ENCODE results near the gene SYT13. TPM values are rescaled to one million over a fixed set of nuclear protein-coding genes. Genes with fewer than 3 reads are reported as not detected.

The SYT13 gene
- total and polyA plus RNA-seq, 9 donors: 0.13 to 1.0 (median 0.43) TPM; not detected in 4

- no peaks in the 10 kb centered on the region for H3K4me1 ChIP-seq (ENCODE audit: insufficient read depth)
- no peaks in the 10 kb centered on the region for H3K36me3 ChIP-seq
- H3K27ac ChIP-seq: no peak overlapping the region
- H3K9me3 ChIP-seq: no peaks in the 10 kb centered on the region
- WGBS, 3 donors: 55 to 77% (median 77%) methylated on average over 3 of the region's 3 CpGs
- DNase-seq: no peak
- H3K27me3 ChIP-seq: no peaks in the 10 kb centered on the region
- intact Hi-C loops (cut with DNase I): loop anchor here in 1 of 4 donors (10.0 kb wide), 1 partner anchor 94 kb away; the partner anchor contains the start of gene PRDM11
- TF ChIP-seq EP300 (IDR thresholded peaks at IDR 0.05): no peak
- no peak for TF ChIP-seq POLR2A (IDR thresholded peaks at IDR 0.05)
- no peak for TF ChIP-seq CTCF (IDR thresholded peaks at IDR 0.05)
- no peak overlapping the region for H3K4me3 ChIP-seq
Observed at GRCh38 chr11:45238724-45239123, 47.4 kb downstream of the SYT13 start.

- Histone ChIP-seq H3K36me3 (no peaks in the 10 kb centered on the region), H3K4me3 (no peak overlapping the region), H3K27me3 (no peaks in the 10 kb centered on the region), H3K9me3 (no peaks in the 10 kb centered on the region), H3K27ac (no peak overlapping the region), H3K4me1 (ENCODE audit: insufficient read depth) (no peaks in the 10 kb centered on the region)
- intact Hi-C loops (cut with DNase I): loop anchor here in 1 of 4 donors (10.0 kb wide), 1 partner anchor 93 kb away; the partner anchor contains the start of gene PRDM11
- no peak for DNase-seq
- TF ChIP-seq CTCF (IDR thresholded peaks at IDR 0.05) (no peak), POLR2A (IDR thresholded peaks at IDR 0.05) (no peak), EP300 (IDR thresholded peaks at IDR 0.05) (no peak)
- 12 to 16% (median 16%) methylated on average over 4 of the region's 4 CpGs for WGBS, 3 donors
Observed at GRCh38 chr11:45237711-45238315, 48.3 kb downstream of the SYT13 start.

GRCh38 chr11:45234306-45235006 lies 51.7 kb downstream of the SYT13 start:
- no peak overlapping the region for H3K4me3 ChIP-seq
- H3K9me3 ChIP-seq: no peaks in the 10 kb centered on the region
- intact Hi-C loops (cut with DNase I): loop anchor here in 2 of 4 donors (5.0 to 10.0 kb wide), 2 partner anchors 90 to 92 kb away; partner anchors contain the start of gene PRDM11 (in 1 of the 2)
- no peak overlapping the region for H3K27ac ChIP-seq
- H3K27me3 ChIP-seq: no peaks in the 10 kb centered on the region
- WGBS, 3 donors: 92 to 94% (median 93%) methylated on average over 15 of the region's 15 CpGs
- H3K4me1 ChIP-seq (ENCODE audit: insufficient read depth): no peaks in the 10 kb centered on the region
- no peaks in the 10 kb centered on the region for H3K36me3 ChIP-seq
- TF ChIP-seq EP300 (IDR thresholded peaks at IDR 0.05) (no peak), POLR2A (IDR thresholded peaks at IDR 0.05) (no peak), CTCF (IDR thresholded peaks at IDR 0.05) (no peak)
- DNase-seq: no peak

GRCh38 chr11:45233804-45234170 lies 52.4 kb downstream of the SYT13 start:
- H3K4me1 ChIP-seq (ENCODE audit: insufficient read depth): no peaks in the 10 kb centered on the region
- no peaks in the 10 kb centered on the region for H3K9me3 ChIP-seq
- no peak for DNase-seq
- WGBS, 3 donors: 58 to 66% (median 60%) methylated on average over 13 to 14 of the region's 14 CpGs
- H3K27me3 ChIP-seq: no peaks in the 10 kb centered on the region
- no peak overlapping the region for H3K4me3 ChIP-seq
- no peak for TF ChIP-seq POLR2A (IDR thresholded peaks at IDR 0.05)
- no peak for TF ChIP-seq CTCF (IDR thresholded peaks at IDR 0.05)
- TF ChIP-seq EP300 (IDR thresholded peaks at IDR 0.05): no peak
- intact Hi-C loops (cut with DNase I): loop anchor here in 2 of 4 donors (5.0 to 10.0 kb wide), 2 partner anchors 89 to 91 kb away; partner anchors contain the start of gene PRDM11 (in 1 of the 2)
- no peak overlapping the region for H3K27ac ChIP-seq
- H3K36me3 ChIP-seq: no peaks in the 10 kb centered on the region
